ENCODE data around the gene SF3B3.

SF3B3 gene

GRCh38 chr16:70589998-70590471, 66.4 kb downstream of the SF3B3 start:
- DNase-seq (ENCODE audit: low read depth, low spot score) = no peak

DNA sequence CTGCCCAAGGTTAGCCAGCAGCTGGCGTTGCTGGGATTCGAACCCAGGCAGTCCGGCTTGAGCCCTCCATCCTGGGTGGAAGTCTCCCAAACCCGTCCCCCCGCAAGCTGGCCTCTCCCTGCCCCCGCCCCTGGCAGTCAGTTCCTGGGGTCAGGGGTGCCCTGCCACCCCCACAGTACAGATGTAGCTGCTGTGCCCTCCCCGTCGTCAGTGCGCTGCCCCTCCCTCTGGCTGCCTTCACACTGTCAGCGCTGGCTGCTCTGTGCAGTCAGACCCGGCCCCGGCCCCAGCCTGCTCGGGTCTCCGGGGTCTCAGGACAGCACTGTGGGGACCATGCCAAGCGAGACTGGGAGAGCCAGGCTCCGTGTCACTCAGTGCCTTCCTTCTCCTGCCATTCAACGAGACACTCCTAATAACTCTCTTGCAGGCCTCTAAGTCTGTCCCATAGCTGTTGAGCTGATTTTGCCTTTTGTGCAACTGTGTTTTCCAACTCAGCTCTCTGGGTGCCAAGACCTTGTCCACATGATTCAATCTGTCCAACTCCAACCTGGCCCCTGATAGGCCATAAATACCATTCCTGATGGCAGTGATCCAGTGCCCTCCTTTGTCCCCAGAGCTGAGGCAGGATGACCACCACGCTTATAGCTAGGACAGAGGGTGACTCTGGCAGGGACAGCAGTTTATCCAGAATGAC, 67.3 kb downstream of the SF3B3 start:
- DNase-seq (ENCODE audit: low read depth, low spot score) = no peak

GRCh38 chr16:70591615-70592014, 68.0 kb downstream of the SF3B3 start:
- DNase-seq (ENCODE audit: low read depth, low spot score) = no peak

DNA sequence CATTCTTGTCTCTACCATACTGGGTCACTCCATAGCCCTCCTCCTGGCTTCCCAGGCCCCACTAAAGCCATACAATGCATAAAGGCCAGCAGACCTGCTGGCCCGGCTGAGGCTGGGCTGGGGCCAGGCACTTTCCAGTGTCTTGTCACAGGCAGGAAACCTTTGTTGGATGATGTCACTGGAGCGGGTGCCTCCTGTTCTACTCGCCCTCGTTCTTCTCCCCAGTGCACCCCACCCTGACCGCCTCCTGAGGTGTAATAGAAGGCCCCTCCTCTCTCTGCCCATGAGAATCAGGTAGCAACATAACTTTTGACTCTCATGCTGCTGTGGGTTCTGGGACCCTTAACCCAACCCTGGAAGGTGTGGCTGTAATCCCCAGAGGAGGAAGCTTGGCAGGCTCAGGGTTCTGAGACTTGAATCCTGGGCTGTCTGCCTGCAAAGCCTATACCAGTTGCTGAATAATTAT, 68.5 kb downstream of the SF3B3 start:
- no peak for DNase-seq (ENCODE audit: low read depth, low spot score)

DNA sequence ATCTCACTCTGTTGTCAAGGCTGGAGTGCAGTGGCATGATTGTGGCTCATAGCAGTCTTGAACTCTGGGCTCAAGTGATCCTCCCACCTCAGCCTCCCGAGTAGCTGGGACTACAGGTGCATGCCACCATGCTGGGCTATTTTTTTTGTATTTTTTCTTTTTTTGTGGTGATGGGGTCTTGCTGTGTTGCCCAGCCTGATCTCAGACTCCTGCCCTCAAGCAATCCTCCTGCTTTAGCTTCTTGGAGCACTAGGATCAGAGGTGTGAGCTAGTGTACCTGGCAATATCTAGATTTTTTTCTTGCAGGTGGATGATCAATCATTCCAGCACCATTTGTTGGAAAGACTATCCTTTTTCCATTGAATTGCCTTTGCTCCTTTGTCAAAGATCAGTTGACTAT, 69.9 kb downstream of the SF3B3 start:
- no peak for DNase-seq (ENCODE audit: low read depth, low spot score)

DNA sequence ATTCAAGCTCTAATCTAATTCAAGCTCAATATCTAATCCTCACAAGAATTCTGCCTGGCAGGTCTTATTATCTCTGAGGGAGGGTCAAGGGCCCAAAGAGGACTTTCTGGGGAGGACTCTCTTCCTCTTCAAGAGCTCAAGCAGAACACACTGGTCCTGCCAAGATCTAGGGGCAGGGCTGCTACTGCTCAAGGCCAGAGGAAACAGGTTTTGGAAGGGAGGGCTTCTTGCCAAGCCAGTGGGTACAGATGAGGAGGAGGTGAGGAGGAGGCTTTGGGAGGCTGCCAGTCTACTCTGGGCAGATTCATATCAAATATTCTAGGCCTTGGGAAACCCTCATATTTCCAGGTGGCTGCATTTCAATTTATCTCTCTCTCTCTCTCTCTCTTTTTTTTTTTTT, 71.0 kb downstream of the SF3B3 start:
- no peak for DNase-seq (ENCODE audit: low read depth, low spot score)

DNA sequence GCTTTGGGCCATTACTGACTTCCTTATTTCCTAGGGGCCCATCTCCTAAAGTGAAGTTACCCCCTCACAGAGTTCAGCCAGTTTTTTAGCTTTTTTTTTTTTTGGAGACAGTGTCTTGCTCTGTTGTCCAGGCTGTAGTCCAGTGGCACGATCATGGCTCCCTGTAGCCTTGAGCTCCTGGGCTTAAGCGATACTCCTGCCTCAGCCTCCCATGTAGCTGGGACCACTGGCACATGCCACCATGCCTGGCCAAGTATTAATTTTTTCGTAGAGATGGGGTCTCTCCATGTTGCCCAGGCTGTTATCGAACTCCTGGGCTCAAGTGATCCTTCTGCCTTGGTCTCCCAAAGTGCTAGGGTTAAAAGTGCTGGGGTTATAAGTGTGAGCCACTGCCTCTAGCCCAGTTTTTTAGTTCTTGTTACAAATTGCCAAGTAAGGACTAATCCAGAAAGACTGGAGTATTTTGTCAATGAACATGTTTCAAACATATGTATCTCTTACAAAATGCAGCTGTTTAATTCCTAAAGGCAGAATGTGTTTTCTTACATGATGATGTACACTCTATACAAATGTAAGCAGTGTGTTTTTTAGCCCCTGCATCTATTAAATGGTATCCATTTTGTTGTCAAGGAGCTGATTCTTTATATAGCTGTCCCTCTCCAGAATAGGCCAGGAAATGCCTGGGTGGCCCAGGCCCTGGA, 73.7 kb downstream of the SF3B3 start:
- DNase-seq (ENCODE audit: low read depth, low spot score) = no peak

DNA sequence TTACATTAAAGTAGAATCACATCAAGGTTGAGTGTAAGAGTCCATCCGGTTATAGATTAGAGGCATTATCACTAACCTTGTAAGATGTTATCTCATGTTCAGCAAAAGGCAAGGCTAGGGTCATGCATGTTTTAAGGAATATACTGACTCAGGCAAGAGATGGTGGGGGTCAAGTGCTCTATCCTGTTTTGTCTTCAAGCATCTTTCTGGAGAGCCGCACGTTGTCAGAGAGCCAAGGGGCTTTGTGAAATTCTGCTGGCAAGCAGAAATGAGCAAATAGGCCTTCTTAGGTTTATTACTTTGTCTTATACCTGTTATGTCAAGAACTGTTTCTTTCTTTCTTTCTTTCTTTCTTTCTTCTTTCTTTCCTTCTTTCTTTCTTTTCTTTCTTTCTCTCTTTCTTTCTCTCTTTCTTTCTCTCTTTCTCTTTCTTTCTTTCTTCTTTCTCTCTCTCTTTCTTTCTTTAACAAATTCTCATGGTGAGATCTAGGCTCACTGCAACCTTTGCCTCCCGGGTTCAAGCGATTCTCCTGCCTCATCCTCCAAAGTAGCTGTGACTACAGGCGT, 75.4 kb downstream of the SF3B3 start:
- no peak for DNase-seq (ENCODE audit: low read depth, low spot score)

DNA sequence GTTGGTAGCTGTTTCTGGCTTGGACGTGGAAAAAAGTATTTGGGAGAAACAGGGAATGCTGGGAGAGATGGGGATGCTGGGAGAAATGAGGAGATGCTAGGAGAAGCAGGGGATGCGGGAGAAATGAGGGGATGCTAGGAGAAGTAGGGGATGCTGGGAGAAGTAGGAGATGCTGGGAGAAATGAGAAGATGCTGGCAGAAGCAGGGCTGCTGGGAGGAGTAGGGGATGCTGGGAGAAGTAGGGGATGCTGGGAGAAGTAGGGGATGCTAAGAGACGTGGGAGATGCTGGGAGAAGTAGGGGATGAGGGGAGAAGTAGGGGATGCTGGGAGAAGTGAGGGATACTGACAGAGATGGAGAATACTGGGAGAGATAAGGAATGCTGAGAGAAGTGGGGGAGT, 77.1 kb downstream of the SF3B3 start:
- no peak for DNase-seq (ENCODE audit: low read depth, low spot score)

DNA sequence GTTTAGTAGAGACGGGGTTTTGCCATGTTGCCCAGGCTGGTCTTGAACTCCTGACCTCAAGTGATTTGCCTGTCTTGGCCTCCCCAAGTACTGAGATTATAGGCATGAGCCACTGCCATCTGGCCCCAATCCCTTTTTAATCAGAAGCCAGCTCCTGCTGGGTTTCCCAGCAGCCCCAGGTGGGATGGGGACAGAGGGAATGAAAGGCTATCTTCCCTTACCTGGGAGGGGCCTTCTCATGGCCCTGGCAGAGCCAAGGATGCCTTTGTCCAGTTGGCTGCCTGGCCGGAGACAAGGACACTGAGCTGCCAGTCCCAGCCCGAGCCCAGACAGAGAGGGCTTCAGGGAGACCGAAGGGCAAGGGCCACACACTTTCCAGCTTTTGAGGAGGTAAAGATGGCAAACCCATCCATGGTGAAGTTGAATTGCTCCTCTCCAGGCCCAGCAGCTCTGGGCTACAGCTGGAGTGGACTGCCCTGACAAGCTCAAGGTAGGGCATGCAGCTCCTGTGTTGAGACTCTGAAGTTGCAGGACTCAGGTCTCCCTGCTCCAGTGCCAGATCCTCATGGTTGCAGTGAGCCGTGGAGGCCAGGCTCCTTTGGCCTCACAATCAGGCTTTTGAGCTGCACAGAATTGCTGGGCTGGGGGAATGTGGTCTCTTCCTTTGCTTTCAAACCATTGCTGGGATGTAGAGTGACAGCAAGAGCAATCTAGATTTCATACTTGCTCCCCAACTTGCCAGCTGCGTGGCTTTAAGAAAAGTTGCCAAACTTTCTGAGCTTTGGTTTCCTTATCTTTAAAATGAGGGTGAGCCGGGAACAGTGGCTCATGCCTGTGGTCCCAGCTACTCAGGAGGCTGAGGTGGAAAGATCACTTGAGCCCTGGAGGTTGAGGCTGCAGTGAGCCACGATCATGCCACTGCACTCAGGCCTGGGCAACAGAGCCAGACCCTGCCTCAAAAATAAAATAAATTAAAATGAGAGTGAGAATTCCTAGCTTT, 78.3 kb downstream of the SF3B3 start:
- DNase-seq (ENCODE audit: low read depth, low spot score) = no peak

GRCh38 chr16:70602831-70603230, 79.2 kb downstream of the SF3B3 start:
- DNase-seq (ENCODE audit: low read depth, low spot score) = no peak

DNA sequence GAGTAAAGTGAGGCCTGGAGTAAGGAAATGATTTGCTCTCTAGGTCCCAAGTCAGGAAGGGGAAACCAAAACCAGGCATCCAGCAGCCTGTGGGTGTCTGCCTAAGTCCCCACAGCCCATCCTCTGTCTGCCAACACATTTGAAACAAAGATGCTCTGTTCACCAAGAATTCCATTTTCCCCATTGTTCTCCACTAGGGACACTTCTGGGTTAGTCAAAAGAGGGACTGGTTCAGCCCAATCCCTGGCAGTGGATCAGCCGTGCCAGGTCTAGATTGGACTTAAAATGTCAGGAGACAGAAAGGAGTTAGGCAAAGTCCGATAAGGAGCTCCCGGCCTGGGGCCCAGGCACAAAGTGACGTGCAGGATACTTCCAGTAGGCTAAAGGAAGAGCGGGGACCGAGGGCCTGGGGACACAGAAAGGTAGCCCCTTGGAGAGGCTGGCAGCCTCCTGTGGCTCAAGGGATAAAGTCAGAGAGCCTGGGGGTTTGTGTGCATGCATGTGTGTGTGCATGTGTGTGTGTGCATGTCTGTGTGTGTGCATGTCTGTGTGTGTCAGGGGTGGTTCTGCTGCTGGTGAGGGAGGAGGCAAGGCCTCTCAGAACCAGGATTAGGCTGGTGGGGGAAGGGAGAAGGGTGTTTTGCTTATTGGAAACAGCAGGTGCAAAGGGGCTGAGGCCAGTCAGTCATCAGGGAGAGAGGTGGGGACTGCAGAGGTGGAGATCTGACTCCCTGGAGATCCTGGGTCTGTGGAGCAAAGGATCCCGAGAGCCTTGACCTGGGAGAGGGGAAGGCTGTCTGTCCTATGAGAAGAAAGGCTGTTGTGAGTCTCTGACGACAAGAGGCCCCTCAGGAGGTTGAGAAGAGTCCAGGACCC, 81.0 kb downstream of the SF3B3 start:
- no peak for DNase-seq (ENCODE audit: low read depth, low spot score)

DNA sequence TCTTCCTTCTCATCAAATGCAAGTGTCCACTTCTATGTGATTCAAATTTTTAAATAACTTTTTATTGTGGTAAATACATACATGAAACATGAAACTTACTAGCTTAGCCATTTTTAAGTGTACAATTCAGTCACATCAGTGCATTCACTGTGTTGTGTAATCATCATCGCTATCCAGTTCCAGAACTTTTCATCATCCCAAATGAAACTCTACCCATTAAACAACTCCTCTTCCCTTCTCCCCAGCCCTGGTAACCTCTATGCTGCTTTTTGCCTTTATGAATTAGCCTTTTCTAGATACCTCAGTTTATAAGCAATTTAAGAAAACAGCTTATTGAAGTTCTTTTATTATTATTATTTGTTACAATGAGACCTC, 81.7 kb downstream of the SF3B3 start:
- DNase-seq (ENCODE audit: low read depth, low spot score) = no peak

DNA sequence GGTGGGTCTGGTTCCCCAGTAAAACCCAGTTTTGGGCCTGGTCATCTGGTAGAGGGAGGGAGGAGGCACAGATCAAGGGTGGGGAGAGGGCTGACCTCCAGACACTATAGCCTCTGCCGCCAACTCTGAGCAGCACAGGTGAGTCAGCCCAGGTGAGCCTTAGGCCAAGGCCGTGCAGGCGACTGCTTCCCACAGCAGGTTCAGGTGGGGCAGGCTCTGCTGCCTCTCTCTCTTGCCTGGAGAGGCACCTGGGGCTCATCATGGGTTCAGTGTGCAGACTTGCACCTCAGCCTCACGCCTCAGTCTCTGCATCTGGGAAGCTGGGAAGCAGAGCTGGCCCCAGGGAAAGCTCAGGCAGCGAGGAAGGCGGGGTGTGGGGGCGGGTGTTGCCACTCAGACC, 84.9 kb downstream of the SF3B3 start:
- no peak for DNase-seq (ENCODE audit: low read depth, low spot score)

DNA sequence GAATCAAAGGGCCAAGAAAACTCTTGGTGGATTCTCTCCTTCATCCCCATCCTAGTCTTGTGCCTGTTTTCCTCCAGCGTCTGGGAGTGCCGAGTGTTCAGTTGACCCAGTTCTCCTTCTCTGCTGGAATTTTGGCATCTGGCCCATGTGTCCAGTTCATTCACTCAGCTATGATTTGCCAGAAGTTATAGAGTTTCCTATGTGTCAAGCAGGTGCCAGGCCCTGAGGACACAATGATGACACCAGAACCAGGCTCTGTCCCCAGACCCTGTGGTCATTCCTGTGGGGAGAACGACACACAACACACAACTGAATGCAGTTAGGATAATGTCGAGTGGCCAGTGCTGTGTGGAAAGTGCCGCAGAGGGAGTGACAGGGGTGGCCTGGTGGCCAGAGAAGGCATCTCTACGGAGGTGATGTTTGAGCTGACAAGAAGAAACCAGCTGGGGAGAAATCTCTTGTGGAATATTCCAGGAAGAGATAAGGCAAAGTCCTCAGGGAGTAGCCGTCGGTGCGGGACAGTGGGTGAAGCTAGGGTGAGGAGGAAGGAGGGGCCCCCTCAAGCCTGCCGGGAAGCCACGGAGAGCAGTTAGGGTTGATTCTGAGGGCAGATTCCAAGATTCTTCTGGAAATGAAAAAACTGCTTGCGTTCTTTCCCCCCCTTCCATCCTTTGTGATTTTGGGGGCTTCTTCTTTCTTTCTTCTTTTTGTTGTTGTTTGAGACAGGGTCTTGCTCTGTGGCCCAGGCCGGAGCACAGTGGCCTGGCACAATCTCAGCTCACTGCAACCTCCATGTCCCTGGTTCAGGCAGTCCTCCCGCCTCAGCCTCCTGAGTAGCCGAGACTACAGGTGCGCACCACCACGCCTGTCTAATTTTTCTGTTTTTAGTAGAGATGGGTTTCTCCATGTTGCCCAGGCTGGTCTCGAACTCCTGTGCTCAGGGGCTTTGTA, 86.9 kb downstream of the SF3B3 start:
- no peak for DNase-seq (ENCODE audit: low read depth, low spot score)

- no peak for DNase-seq (ENCODE audit: low read depth, low spot score)
Observed at GRCh38 chr16:70611224-70611598, 87.6 kb downstream of the SF3B3 start.

DNA sequence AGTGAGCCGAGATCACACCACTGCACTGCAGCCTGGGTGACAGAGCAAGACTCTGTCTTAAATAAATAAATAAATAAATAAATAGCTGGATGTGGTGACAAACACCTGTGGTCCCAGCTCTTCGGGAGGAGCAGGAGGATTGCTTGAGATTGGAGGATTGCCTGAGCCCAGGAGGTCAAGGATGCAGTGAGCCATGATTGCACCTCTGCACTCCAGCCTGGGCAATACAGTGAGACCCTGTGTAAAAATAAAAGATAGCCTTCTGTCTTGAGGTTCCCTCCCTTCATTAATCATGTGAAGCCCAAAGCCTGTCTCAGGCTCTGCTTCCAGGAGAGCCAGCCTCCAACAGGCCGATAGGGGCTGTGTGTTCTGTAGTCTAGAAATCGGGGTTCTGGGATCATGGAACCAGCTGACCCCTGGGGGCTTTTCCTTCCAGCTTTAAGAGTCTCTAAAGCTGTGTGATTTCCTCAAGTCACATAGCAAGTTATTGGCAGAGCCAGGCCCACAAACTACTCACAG, 88.2 kb downstream of the SF3B3 start:
- no peak for DNase-seq (ENCODE audit: low read depth, low spot score)

GRCh38 chr16:70612931-70613330, 89.3 kb downstream of the SF3B3 start:
- no peak for DNase-seq (ENCODE audit: low read depth, low spot score)

GRCh38 chr16:70614208-70614951, 90.8 kb downstream of the SF3B3 start:
- no peak for DNase-seq (ENCODE audit: low read depth, low spot score)

Data from activated naive CD8-positive, alpha-beta T cell treated with anti-CD3 and anti-CD28 coated beads, Interleukin-2, amount 50 U/mL, for 16 hours (primary cell).